Hepatic stellate cell (primary cell): Measurements from ENCODE around the gene DYNC2H1.

Experiments used
- DNase-seq: peaks from one replicate; pipeline ENCODE4 v3.0.0; 2011; ENCODE audit warnings: low spot score

DYNC2H1 gene

GRCh38 chr11:103108933-103109817, at the start of gene DYNC2H1:
DYNC2H1 (plus strand) TSS chr11:103109426; CDS start chr11:103109575, 149 bp downstream.
- peak; percentile 83 for DNase-seq

- no peak for DNase-seq
Measured at GRCh38 chr11:103061656-103062055, 47.6 kb upstream of the DYNC2H1 start.

GRCh38 chr11:103067118-103067517, 42.1 kb upstream of the DYNC2H1 start:
- no peak for DNase-seq

GRCh38 chr11:103069367-103069766, 39.9 kb upstream of the DYNC2H1 start:
- DNase-seq, result no peak

GRCh38 chr11:103070142-103070541, 39.1 kb upstream of the DYNC2H1 start:
- no peak for DNase-seq

- no peak for DNase-seq
Measured at GRCh38 chr11:103071008-103071407, 38.2 kb upstream of the DYNC2H1 start.

- no peak for DNase-seq
Measured at GRCh38 chr11:103076361-103076760, 32.9 kb upstream of the DYNC2H1 start.

- no peak for DNase-seq
Measured at GRCh38 chr11:103077554-103077953, 31.7 kb upstream of the DYNC2H1 start.

GRCh38 chr11:103078710-103079109, 30.5 kb upstream of the DYNC2H1 start:
- DNase-seq, result no peak

GRCh38 chr11:103079833-103080232, 29.4 kb upstream of the DYNC2H1 start:
- no peak for DNase-seq

- DNase-seq, result no peak
Measured at GRCh38 chr11:103085758-103086365, 23.4 kb upstream of the DYNC2H1 start.

- DNase-seq, result no peak
Measured at GRCh38 chr11:103086461-103086860, 22.8 kb upstream of the DYNC2H1 start.

GRCh38 chr11:103091064-103091800, 18.0 kb upstream of the DYNC2H1 start:
- peak; percentile 24 for DNase-seq

GRCh38 chr11:103091801-103092524, 17.3 kb upstream of the DYNC2H1 start, which contains the start of gene DCUN1D5:
DCUN1D5 (minus strand) TSS chr11:103092160; CDS start chr11:103091872, 288 bp downstream.
- peak; percentile 93 for DNase-seq

GRCh38 chr11:103097279-103097678, 11.9 kb upstream of the DYNC2H1 start:
- no peak for DNase-seq

- no peak for DNase-seq
Measured at GRCh38 chr11:103109818-103110388, 677 bp downstream of the DYNC2H1 start.

- DNase-seq, result peak; percentile 20
Measured at GRCh38 chr11:103110391-103110790, 1.2 kb downstream of the DYNC2H1 start.

GRCh38 chr11:103111400-103111799, 2.2 kb downstream of the DYNC2H1 start:
- no peak for DNase-seq

GRCh38 chr11:103112364-103112763, 3.1 kb downstream of the DYNC2H1 start:
- DNase-seq, result no peak

GRCh38 chr11:103114836-103115235, 5.6 kb downstream of the DYNC2H1 start:
- DNase-seq, result no peak

- no peak for DNase-seq
Measured at GRCh38 chr11:103125462-103125861, 16.2 kb downstream of the DYNC2H1 start.
